ENCODE data around the gene FHIT.

FHIT gene

DNA sequence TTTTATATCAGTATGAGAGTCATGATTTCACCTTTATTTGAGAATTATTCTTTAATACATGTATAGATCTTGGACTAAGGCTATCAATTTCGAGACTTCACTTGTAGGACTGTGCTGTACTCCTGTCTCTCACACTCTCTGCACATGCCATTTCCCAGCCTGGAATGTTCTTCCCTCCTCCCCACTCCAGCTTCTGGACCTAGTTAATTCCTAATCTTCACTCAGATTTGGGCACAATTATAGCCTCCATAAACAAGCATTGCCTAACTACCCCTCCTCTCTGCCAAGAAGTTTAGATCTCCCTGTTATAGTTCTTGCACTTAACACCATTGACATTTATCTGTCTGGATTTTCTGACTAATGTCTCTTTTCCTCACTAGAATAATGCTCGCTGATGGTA, 88.3 kb downstream of the FHIT start:
- no peak for DNase-seq

DNA sequence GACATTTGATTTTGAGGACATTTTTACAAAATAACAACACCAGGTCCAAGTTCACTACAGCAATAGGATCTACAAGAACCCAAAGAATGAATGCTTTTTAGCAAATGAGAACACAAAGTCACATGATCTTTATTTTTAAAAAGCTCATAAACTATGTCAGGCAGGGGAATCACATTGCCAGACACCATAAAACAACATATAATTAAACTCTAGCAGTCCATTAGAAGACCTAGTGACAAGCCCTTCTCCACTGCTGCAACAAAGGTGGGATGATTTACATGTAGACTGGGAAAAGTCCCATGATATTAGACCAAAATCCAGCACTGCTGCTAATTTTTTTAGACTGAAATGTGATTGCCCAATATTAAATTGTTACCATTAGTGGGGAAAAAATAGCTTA, 92.6 kb downstream of the FHIT start:
- DNase-seq, result no peak

DNA sequence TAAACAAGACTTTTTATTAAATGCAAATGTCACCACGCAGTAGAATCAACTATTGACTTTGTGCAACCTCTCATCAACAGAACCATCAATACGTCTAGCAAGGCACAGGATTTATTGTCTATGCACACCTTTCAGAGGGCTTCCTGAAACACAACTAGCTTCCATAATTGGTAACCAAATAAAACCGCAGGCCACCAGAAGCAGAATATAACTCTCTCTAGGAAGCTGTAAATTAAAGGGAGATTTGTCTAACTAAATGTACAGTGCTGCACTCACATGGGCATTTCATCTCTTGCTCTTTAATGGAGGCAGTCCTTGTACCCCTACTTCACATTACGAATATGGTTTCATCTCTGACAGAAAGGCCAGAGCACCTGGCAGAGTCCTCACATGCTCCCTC, 93.0 kb downstream of the FHIT start:
- DNase-seq, result no peak

DNA sequence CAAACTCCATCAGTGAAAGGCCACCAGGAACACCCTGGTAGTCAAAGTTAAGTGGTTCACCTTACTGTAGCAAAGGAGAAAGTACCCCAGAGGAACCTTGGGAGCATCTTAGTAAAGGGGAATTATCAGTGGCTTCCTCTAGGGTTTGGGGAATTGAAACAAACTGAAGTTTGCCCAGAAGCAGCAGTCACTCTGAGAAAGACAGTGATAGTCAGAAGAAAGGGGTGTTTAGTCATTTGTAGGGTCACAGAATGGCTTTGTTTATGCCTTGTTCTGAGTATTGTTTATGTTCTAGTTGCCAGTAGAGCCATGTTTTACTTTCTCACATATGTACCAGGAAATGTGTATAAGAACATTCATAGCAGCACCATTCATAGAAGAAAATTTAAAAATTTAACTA, 93.8 kb downstream of the FHIT start:
- no peak for DNase-seq

DNA sequence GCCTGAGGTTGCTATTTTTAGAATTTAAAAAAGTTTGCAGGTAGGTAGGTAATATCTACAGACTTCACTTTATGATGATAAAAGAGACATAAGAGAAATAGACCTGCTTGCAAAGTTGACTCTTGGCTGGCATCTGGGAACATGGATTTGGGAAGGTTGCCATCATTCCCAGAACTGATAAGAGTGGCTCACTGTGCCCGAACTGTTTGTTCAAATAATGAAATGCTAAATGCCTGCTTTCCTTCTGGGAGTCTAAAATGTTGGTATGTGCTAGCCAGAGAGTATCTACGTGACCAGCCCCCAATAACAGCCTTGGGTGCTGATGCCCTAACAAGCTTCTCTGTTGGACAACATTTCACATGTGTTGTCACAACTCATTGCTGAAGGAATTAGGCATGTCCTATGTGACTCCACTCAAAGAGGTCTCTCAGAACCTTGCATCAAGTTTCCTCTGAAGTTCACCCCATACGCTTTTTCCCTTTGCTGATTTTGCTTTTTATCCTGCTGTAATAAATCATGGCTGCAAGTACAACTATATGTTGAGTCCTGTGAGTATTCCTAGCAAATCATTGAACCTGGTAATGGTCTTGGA, 95.5 kb downstream of the FHIT start:
- DNase-seq, result no peak

DNA sequence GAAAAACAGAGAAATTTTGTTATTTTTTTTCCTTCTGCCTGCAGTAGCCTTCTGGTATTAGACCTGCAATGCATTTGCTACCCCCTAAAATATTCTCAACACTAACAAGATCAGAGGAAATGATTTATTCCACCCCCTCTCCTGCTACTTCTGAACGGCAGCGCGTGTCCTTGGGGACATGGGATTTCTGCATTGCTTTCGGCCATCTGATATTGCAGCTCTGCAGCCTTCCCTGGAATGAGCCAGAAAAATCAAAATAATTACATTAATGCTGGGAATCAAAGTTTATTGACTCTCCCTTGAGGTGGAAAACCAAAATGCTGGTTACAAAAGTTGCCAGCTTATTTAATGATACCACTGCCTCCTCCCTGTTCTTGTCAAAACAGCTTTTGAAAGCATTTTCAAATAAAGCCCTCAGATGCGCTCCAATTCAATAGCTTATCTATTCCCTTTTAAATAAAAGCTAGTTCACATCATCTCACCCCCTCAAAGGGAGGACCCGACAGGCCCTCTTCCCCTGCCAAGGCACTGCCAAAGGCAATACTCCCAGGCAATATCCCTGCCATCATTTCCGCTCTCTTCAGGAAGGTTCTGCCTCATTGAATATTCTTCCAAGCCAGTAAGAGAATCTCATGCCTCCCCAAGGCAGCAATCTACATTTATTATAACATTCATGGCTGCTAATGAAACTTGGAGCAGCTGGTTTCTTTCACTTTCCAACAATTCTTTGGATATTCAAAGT, 96.6 kb downstream of the FHIT start:
- no peak for DNase-seq

DNA sequence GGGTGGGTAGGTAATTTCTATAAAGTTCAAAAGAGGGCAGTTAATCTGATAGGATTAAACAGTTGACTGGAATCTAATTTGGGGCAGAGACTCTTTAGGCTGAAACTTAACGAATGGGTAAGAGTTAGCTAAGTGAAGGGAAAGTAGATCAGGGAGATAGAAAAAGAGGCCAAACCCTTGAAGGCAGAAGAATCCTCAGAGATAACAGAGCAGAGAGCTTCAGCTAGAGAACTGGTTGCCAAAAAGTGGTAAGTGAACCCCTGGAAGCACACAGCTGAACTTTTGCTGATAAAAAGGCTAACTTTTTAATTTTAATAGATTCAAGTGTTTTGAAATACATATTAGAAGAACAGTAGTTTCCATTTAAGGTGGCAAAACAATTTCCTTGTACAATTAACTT, 99.2 kb downstream of the FHIT start:
- DNase-seq, result no peak

DNA sequence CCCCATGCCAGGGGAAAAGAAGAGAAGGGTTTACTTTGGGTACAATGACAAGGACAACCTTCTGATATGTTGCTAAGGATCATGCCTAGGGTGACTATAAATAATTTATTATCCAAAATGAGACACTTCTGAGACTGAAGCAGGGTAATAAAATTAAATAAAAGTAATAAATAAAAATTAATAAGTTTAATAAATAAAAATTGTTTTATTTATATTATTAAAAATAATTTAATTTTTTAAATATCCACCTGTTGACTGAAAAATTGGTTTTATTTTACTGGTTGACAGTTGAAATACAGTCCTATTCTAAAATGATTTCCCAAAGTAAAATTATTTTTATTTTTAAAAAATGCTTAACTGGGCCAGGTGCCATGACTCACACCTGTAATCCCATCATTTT, 102.0 kb downstream of the FHIT start:
- no peak for DNase-seq

DNA sequence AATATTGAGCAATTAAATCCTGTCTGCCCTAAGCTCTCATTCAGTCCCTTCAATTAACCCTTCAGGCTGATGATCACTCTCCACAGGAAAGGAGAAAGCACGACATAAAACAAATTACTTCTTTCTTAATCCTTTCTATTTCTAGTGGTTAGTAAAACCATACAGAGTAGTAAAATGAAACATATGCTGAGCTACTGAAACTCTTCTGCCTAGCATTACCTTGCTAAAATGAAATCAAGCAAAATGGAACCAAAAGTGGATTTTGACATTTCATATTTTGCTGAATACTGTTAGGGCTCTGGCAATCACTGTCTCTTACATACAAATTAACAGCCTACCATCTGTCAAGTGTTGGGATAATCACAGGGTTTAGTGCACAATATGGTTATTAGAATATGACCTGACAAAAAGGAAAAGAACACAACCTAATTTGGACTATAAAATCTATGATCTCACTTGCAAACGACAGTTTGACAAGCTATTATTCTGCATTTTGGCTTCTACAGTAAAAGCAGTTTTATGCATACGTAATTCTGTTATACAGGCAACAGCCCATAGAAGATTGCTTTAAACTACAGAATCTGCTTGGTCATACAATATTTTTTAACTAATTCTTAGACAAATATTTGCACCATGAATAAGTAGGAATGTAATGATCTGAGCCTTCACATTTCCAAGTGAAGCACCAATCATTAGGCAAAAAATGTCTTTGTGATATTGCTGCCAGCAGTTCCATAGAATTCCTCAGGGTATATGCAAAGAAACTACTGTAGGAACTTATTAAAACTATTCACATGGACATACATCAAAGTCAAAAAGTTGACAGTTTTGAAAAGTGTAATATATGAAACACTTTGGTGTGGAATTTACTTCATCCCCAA, 105.0 kb downstream of the FHIT start:
- no peak for DNase-seq

DNA sequence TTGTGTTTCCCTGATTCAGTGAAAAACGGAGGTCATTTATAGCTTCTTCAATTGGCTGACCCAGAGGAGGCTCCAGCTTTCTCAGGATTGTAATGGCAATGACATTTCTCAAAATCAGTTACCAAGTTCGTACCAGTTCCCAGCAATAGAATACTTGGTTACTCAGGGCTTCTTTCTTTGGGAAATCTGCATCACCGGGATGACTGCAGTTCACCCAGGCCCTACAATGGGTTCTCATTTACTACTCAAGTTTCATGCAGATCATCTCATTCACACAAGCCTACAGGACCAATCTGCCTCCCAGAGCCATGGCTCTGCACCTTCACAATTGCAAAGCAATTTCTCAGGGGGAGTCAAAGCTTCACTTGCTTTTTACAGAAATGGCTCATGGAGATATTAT, 109.6 kb downstream of the FHIT start:
- no peak for DNase-seq

DNA sequence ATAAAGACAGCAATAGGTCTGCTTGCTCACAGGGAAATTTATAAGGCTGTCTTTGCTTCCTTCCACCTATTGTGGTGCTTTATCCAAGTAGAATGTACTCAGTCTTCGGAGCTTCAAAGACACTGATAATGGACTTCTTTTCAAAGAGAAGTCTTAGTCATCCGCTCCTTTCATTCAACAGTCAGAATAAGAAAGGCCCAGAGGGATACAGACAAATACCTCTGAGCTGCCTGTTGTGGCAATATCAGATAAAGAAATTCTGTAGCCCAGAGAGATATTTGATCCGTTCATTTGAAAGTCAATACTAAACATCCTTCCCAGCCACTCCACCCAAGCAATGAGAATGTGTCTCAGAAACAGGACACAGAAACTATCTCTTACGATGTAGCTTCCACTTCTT, 110.0 kb downstream of the FHIT start:
- DNase-seq, result no peak

DNA sequence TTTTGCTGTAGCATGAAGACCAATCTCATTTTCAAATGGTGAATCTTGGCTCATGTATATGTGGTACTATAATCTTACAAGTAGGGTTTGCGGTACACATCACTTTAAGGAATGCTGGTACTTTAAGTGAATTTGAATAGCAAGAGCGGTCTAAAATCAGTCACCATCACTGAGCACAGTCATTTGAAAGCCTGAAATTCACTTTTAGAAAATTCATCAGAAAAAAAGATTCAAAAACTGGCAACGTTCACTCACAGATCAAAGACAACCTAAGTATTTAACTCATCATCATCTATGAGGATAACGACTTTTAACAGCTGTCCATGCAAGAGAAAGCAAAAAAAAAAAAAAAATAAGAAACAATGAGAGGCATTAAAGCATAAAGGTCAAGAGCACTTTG, 111.6 kb downstream of the FHIT start:
- DNase-seq, result no peak

DNA sequence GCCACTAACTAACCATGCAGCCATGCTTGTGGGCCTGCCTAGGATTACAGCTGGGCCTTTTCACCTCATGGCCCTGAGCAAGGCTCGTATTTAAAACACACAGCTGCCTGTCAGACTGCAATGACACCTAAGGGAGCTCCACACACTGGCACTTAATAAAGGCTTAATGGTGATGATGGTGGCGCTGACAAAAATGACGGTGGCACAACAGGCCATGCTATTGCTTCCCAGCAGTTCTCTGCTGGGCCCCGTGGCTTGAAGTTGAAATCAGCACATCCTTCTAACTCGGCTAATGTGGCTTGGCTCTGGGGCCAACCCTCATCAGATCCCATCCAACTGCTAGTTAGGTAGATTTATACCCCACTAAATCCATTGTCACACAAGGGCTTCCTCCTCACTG, 112.9 kb downstream of the FHIT start:
- DNase-seq, result no peak

DNA sequence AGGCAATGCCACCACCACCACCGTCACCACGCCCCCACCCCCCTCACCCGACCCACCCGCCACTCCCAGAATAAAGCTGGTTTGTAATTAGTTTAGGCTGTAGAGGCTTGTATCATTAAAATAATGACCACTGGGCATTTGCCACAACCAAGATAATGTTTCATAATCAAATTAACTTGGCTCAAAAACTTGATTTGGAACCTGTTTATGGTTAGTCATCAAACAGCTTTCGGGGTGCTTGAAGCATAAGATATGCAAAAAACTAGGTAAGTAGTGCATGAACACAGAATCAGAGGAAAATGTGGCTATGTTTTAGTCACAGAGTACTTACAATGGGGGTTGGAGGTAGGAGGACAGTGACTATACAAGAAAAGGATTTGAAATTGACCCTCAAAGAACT, 115.1 kb downstream of the FHIT start:
- DNase-seq, result no peak

DNA sequence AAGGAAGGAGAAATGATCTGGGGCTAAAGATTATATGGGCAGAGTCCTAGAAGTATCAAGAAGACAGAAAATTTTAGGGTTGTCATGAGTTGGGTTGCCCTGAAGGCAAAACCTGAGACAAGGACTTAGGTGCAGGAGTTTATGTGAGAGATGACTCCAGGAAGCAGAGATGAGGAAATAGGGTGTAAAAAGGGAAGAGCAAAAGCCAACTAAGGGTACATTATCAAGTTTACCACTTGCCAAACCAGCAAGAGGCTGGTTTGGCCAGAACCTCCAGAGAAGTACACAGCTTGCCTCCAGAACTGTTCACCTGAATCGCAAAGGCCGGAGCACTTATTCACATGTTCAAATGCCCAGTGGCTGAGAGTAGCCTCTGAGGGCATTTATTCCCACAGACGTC, 116.7 kb downstream of the FHIT start:
- no peak for DNase-seq

DNA sequence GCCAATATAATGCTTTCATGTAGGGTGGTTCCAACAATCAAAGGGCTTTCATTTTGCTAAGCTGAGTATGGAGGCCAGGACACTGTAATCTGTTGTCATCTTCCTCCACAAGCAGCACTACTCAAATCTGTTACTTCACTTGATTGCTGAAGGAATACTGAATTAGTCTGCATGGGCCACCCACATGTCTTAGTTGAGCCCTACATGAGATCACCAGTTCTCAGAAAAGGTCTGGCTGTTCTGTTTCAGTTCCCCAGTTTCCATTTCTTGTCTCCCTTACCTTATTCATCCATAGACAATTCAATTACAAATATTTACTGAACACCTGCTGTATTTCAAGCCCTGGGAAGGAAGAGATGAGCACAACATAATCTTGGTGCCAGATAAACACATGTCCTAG, 119.2 kb downstream of the FHIT start:
- no peak for DNase-seq

DNA sequence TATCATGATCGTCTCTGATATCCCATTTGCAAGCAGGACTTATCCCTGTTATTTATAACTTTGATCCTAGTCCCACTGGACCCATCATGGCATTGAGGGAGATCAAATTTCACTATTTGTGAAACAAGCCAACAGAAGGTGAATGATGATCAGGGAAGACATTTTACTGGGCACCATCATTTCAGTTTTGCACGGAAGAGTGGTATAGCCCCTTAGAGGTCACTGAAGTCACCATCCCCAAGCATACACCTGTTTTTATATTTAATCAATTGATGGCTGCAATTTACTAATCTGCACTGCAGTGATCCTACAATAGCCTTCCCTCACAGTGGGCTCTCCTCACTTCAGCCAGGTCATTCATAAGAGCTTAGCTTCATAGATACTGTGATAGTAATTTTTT, 132.4 kb downstream of the FHIT start:
- DNase-seq, result no peak

DNA sequence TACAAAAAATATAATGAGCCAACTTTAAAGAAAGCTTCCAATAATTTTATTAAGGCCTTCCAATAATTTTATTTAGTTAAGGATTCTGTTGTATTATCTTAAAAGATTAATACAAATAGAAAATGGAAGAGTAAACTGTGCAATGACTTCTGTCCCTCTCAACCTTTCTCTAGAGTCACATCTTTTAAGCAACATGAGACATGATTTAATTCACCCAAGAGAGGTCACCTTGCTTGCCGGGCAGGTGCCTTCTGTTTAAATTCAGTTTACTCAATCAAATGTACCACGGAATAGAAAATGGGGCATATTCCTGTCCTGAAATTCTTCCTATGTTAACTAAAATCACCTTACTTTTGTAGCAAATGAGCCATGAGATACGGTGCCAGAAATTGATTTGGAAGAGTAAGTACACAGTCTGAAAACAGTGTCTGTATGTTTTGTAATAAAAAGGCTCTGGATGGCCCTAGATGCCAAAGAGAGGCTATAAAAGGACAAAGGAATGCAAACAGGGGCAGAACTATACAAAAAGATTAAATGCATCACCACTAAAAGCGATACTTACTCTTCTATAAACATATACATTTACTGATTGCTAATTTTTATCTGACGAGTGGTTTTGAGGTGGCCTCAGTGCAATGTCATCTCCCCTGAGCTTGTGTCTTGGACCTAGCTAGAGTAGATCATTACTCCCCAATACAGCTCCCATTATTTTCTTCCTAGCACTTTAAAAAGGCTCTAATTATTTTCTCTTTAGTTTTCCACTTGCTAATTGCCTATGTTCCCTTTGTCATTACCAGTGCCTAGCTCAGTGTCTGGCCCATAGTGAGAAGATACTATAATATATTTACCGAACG, 134.0 kb downstream of the FHIT start:
- no peak for DNase-seq

DNA sequence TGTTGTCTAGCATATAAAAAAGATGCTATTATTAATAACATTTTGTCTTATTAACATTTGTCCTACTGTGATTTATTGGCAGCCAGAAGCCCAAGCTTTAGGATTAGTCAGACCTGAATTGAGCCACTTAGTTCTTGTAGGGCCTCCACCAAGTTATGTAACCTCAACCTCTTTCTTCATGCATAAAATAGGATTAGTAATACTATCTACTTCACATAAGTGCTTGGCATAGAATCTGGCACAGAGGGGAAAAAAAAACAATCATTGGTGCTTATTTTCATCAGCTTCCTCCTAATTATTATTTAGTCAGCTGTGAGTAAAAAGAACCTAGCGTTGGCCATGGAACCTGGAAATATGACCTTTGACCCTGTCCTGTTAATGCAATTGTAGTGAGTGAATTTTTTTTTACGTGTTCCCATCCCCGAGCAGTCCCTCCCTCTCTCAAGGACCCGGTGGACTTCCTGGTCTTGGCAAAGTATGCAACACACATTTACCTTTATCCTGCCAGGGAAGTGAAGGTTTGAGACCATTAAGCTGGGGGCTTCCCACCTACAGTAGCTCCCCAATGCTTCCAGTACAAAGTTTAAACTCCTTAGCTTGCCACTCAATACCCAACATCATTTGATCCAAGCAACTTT, 136.8 kb downstream of the FHIT start:
- no peak for DNase-seq

DNA sequence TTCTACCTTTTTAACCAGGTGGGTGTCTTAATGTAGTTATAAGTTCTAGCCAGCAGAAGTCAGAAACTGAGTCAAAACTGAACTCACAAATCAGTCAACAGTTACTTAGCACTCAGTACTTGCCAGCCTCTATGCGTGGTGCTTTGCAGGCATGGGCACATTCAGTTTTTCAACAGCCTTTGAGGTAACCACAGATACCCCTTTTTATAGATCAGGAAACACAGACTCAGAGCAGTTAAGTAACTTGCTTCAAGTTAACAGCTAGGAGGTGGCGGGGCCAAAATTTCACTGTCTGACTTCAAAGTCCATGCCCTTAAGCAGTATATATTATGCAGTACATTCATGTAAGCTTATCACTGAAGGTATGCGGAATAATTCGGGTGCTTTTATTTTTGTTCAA, 139.4 kb downstream of the FHIT start:
- DNase-seq, result no peak

DNA sequence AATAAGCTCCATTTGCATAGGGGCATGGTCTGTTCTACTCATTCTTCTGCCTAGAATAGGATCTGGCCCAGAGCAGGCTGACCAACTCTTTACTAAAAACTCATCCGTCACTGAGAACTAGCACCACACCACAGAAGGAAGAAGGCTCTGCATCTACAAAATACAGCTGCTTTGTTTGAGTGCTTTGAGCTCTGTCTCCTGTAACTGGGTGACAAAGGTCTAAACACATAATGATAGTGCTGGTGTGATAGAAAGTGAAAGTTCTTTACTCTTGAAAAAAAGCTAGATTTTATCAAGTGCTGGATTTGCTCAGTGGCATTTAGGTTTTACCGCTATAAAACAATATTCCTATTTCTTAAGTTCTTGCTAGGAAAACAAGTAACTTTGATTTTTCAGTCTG, 140.7 kb downstream of the FHIT start:
- DNase-seq, result no peak

DNA sequence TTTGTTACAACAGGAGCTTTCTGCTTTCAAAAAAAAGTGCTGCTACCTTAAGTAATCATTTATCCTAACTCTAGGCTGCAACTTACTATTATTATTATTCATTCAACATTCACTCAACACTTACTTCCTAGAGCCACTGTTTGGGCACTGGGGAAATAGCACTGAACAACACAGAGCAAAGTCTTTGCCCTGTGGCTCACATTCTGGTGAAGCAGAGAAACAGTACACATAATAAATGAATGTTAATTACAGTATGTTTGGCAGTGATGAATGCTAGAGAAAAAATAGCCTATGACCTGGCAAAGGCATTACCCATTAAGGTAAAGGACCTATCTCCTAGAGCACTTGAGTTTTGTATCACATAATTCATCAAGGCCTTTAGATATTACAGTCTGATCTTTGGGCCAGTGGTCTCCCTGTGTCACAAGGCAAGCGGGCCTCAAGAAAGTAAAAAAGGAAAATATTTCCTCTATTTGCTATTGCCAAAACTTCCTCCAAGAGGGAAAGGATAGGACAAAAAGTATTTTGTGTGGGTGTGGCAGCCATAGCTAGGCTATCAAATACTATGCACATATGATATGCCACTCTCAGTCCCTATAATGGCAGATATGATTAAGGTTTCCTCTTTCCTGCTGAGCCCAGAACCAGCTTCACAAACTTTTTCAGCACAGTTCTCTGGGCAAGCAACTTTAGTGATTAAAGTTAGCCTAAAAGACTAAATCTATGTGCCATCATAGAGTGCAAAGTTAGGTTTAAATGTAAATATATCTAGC, 142.8 kb downstream of the FHIT start:
- DNase-seq, result no peak

Measured in SIG-M5 (cell line).